Activated naive CD4-positive, alpha-beta T cell treated with anti-CD3 and anti-CD28 coated beads, Interleukin-2, amount 50 U/mL, for 16 hours (primary cell): ENCODE results near the gene MMP11.

Experiments
- DNase-seq: peaks from one replicate; pipeline ENCODE4 v3.0.0-alpha.2; 2020

MMP11 gene

GRCh38 chr22:23833017-23833751, 60.5 kb downstream of the MMP11 start:
- DNase-seq, result no peak
